Breast epithelium (tissue), 3 donors: ENCODE data around the gene SERP2.

ENCODE experiments used
- POLR2A ChIP-seq: fragments of 450-650 bp; IDR thresholded peaks from one replicate; pipeline ENCODE4 v1.6.1; 2016; ENCODE audit warnings: antibody characterized with exemption, mild to moderate bottlenecking, moderate library complexity
- POLR2AphosphoS5 ChIP-seq, 3 donors: sonication (generic); formaldehyde crosslinking; IDR thresholded peaks; one replicate each; pipeline ENCODE4 v1.6.1; 2017; ENCODE audit warnings: antibody characterized with exemption in 3 of 3
- TF ChIP-seq, protein P1 (sequence below), 3 donors: fragments of 450-650 bp; IDR thresholded peaks; one replicate each; pipeline ENCODE4 v1.5.1; 2016 to 2017; ENCODE audit warnings: antibody characterized with exemption in 3 of 3, mild to moderate bottlenecking in 3 of 3, moderate library complexity in 3 of 3

GRCh38 chr13:44395976-44396694, 22.5 kb downstream of the SERP2 start:
- TF ChIP-seq, protein P1, sequence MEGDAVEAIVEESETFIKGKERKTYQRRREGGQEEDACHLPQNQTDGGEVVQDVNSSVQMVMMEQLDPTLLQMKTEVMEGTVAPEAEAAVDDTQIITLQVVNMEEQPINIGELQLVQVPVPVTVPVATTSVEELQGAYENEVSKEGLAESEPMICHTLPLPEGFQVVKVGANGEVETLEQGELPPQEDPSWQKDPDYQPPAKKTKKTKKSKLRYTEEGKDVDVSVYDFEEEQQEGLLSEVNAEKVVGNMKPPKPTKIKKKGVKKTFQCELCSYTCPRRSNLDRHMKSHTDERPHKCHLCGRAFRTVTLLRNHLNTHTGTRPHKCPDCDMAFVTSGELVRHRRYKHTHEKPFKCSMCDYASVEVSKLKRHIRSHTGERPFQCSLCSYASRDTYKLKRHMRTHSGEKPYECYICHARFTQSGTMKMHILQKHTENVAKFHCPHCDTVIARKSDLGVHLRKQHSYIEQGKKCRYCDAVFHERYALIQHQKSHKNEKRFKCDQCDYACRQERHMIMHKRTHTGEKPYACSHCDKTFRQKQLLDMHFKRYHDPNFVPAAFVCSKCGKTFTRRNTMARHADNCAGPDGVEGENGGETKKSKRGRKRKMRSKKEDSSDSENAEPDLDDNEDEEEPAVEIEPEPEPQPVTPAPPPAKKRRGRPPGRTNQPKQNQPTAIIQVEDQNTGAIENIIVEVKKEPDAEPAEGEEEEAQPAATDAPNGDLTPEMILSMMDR (IDR thresholded peaks at IDR 0.05): no peak
- TF ChIP-seq POLR2A (no peak), POLR2AphosphoS5 (IDR thresholded peaks at IDR 0.05) (no peak)
